Osteocyte (in vitro differentiated cells): Measurements from ENCODE around the gene PTPN2. TPM values are rescaled to one million over a fixed set of nuclear protein-coding genes. Genes with fewer than 3 reads are reported as not detected.
"Not testable (repeated sequence)": the region's sequence is repeated elsewhere in the genome, so short reads cannot be mapped to it uniquely, and the experiment has no call there.

Experiments
- DNase-seq: peaks from one replicate; pipeline ENCODE4 v3.0.0; 2021; ENCODE audit warnings: mixed read lengths; ENCODE audit not compliant: unreplicated experiment; ENCODE audit errors: extremely low spot score
- H3K27ac Mint-ChIP-seq: one replicate; pipeline ENCODE4 v1.8.0; 2021; ENCODE audit warnings: mild to moderate bottlenecking, mixed read lengths; ENCODE audit not compliant: unreplicated experiment
- H3K27me3 Mint-ChIP-seq: one replicate; pipeline ENCODE4 v1.8.0; 2021; ENCODE audit warnings: mixed read lengths; ENCODE audit not compliant: unreplicated experiment
- H3K36me3 Mint-ChIP-seq: one replicate; pipeline ENCODE4 v1.8.0; 2021; ENCODE audit warnings: mixed read lengths; ENCODE audit not compliant: unreplicated experiment
- H3K4me1 Mint-ChIP-seq: one replicate; pipeline ENCODE4 v1.8.0; 2021; ENCODE audit warnings: mixed read lengths; ENCODE audit not compliant: unreplicated experiment
- H3K4me3 Mint-ChIP-seq: one replicate; pipeline ENCODE4 v1.8.0; 2021; ENCODE audit warnings: mild to moderate bottlenecking, moderate library complexity, mixed read lengths; ENCODE audit not compliant: unreplicated experiment
- H3K9me3 Mint-ChIP-seq: one replicate; pipeline ENCODE4 v1.8.0; 2021; ENCODE audit warnings: mixed read lengths; ENCODE audit not compliant: unreplicated experiment
- CTCF ChIP-seq: fragments of 200-600 bp; sonication (generic); IDR thresholded peaks from 2 replicates; pipeline ENCODE4 v1.5.0; 2021; ENCODE audit warnings: antibody characterized with exemption, mild to moderate bottlenecking, moderate library complexity
- total RNA-seq: library from RNA; stranded (reverse); gene quantifications from 2 replicates; pipeline ENCODE4 v1.2.1, GENCODE V29; 2021

PTPN2 gene
- total RNA-seq, 1 donor from 2014 or later, result 28.6 TPM

DNA sequence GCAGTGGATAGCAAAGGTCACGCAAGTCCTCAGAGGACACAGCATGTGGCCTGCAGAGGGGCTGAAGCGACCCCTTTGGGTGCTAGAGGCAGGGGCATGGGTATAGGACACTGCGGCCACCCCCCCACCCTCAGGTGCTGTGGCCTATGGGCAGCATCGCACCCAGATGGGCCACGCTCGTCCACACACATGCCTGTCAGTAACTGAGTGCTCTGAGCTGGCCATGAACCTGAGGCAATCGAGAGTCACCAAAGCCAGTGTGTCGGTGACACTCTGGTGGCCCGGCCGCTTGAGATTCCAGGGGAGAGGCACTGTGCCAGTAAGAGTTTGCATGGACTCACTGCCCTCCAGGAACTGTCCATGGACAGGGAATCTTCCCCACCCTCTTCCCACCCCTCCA lies 22.7 kb upstream of the PTPN2 start:
- H3K27ac Mint-ChIP-seq, result peak overlapping the region; percentile 99

GRCh38 chr18:12906119-12906518 lies 22.1 kb upstream of the PTPN2 start:
- H3K9me3 Mint-ChIP-seq, result no peaks in the 10 kb centered on the region
- no peak for DNase-seq
- no peak overlapping the region for H3K4me3 Mint-ChIP-seq
- TF ChIP-seq CTCF, result no peak
- H3K27ac Mint-ChIP-seq, result peak overlapping the region; percentile 99
- no peaks in the 10 kb centered on the region for H3K36me3 Mint-ChIP-seq
- no peaks in the 10 kb centered on the region for H3K27me3 Mint-ChIP-seq
- peaks cover 41% of the 10 kb centered on the region for H3K4me1 Mint-ChIP-seq

More for the DNA sequence above, 22.7 kb upstream of the PTPN2 start:
- Mint-ChIP-seq H3K36me3 (no peaks in the 10 kb centered on the region), H3K4me3 (peak overlapping the region; percentile 71), H3K9me3 (no peaks in the 10 kb centered on the region), H3K27me3 (no peaks in the 10 kb centered on the region), H3K4me1 (peaks cover 41% of the 10 kb centered on the region)
- TF ChIP-seq CTCF, result no peak
- no peak for DNase-seq

- Mint-ChIP-seq H3K27ac (no peak overlapping the region), H3K4me1 (peaks cover 40% of the 10 kb centered on the region), H3K9me3 (no peaks in the 10 kb centered on the region), H3K27me3 (no peaks in the 10 kb centered on the region), H3K36me3 (no peaks in the 10 kb centered on the region), H3K4me3 (no peak overlapping the region)
- no peak for DNase-seq
- TF ChIP-seq CTCF, result no peak
These were observed 20.0 kb upstream of the PTPN2 start for GRCh38 chr18:12904012-12904516.

DNA sequence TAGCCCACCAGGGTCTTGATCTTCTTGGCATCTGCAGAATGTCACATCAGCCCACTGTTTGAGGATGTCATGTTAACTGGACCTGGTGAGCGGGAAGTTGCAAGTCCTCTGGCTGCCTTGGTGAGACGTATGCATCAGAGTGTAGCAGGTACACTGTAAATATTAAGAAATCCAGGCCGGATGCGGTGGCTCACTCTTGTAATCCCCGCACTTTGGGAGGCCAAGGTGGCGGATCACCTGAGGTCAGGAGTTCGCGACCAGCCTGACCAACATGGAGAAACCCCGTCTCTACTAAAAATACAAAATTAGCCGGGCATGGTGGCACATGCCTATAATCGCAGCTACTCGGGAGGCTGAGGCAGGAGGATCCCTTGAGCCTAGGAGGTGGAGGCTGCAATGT lies 17.2 kb upstream of the PTPN2 start:
- H3K36me3 Mint-ChIP-seq, DNase-seq, H3K27me3 Mint-ChIP-seq, H3K9me3 Mint-ChIP-seq, H3K4me3 Mint-ChIP-seq, H3K27ac Mint-ChIP-seq: not testable (repeated sequence)
- H3K4me1 Mint-ChIP-seq, result peaks cover 12% of the 10 kb centered on the region

DNA sequence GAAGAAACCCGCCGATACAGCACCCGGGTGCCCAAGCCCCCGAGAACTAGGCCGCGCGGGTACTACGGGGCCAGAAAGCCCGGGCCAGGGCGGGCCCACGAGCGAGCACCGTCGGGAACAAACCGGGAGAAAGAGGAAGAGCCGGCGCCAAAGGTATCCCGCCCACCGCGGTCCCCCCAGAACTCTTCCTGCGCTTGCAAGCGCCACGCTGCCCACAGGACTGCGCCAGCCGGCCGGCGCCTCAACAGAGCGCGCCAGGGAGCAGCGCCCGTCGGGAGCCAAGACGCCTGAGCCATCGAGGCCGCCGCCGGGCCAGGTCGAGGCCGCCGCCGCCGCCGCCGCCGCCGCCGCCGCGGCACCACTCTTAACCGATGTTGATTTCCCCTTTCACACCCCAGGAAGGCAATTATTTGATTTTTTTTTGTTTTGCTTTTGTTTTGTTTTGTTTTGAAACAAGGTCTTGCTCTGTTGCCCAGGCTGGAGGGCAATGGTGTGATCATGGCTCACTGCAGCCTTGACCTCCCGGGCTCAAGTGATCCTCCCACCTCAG lies 12.8 kb upstream of the PTPN2 start:
- H3K4me3 Mint-ChIP-seq, H3K27ac Mint-ChIP-seq, H3K9me3 Mint-ChIP-seq, DNase-seq, H3K36me3 Mint-ChIP-seq, H3K27me3 Mint-ChIP-seq: not testable (repeated sequence)
- peaks cover 19% of the 10 kb centered on the region for H3K4me1 Mint-ChIP-seq

DNA sequence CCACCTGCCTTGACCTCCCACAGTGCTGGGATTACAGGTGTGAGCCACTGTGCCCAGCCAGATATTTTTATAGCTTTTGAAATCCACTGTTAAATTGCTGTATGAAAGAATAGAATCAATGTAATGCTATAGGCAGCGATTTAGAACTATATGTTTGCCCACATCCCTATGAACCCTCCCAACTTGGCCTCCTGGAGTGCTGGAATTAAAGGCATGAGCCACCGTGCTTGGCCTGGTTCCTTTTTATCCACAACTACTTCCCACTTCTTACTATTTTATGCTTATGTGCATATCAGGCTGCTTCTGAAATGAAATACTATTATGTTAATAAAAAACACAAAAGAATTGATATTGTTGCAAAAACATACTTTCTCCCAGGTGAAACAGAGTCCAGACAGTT lies 11.6 kb upstream of the PTPN2 start:
- H3K27me3 Mint-ChIP-seq, result no peaks in the 10 kb centered on the region
- peaks cover 19% of the 10 kb centered on the region for H3K4me1 Mint-ChIP-seq
- no peak overlapping the region for H3K4me3 Mint-ChIP-seq
- H3K27ac Mint-ChIP-seq, result peak overlapping the region; percentile 59
- TF ChIP-seq CTCF, result no peak
- H3K36me3 Mint-ChIP-seq, result no peaks in the 10 kb centered on the region
- peaks cover 2% of the 10 kb centered on the region for H3K9me3 Mint-ChIP-seq
- no peak for DNase-seq
